ENCODE results near the gene UGP2.

GRCh38 chr2:63858291-63858690, 16.6 kb downstream of the UGP2 start:
- TF ChIP-seq CTCF (IDR thresholded peaks at IDR 0.05; ENCODE audit: low read length), result no peak
- no peak for TF ChIP-seq EZH2 (IDR thresholded peaks at IDR 0.05; ENCODE audit: borderline replicate concordance, low read length)
